Measurements from ENCODE around the gene C1orf115.
"Not testable (repeated sequence)": the region's sequence is repeated elsewhere in the genome, so short reads cannot be mapped to it uniquely, and the experiment has no call there.

Gene C1orf115

GRCh38 chr1:220702733-220703270 is 12.6 kb downstream of the C1orf115 start:
- Mint-ChIP-seq H3K9me3 (ENCODE audit: low read depth) (no peaks in the 10 kb centered on the region), H3K36me3 (no peaks in the 10 kb centered on the region), H3K4me1 (ENCODE audit: low read depth) (no peaks in the 10 kb centered on the region), H3K27me3 (no peaks in the 10 kb centered on the region), H3K4me3 (no peak overlapping the region), H3K27ac (no peak overlapping the region)

GRCh38 chr1:220703305-220703704 is 13.1 kb downstream of the C1orf115 start:
- Mint-ChIP-seq H3K27ac (no peak overlapping the region), H3K27me3 (no peaks in the 10 kb centered on the region), H3K9me3 (ENCODE audit: low read depth) (no peaks in the 10 kb centered on the region), H3K36me3 (no peaks in the 10 kb centered on the region), H3K4me1 (ENCODE audit: low read depth) (no peaks in the 10 kb centered on the region), H3K4me3 (no peak overlapping the region)

- Mint-ChIP-seq H3K27me3 (no peaks in the 10 kb centered on the region), H3K27ac (no peak overlapping the region), H3K36me3 (no peaks in the 10 kb centered on the region), H3K4me1 (ENCODE audit: low read depth) (no peaks in the 10 kb centered on the region), H3K9me3 (ENCODE audit: low read depth) (no peaks in the 10 kb centered on the region), H3K4me3 (no peak overlapping the region)
Observed at GRCh38 chr1:220705782-220706181, 15.6 kb downstream of the C1orf115 start.

GRCh38 chr1:220706480-220706879 is 16.3 kb downstream of the C1orf115 start:
- no peaks in the 10 kb centered on the region for H3K36me3 Mint-ChIP-seq
- H3K27me3 Mint-ChIP-seq: no peaks in the 10 kb centered on the region
- H3K9me3 Mint-ChIP-seq (ENCODE audit: low read depth): no peaks in the 10 kb centered on the region
- no peaks in the 10 kb centered on the region for H3K4me1 Mint-ChIP-seq (ENCODE audit: low read depth)
- no peak overlapping the region for H3K4me3 Mint-ChIP-seq
- H3K27ac Mint-ChIP-seq: no peak overlapping the region

- Mint-ChIP-seq H3K4me1 (ENCODE audit: low read depth) (no peaks in the 10 kb centered on the region), H3K4me3 (no peak overlapping the region), H3K9me3 (ENCODE audit: low read depth) (no peaks in the 10 kb centered on the region), H3K27me3 (no peaks in the 10 kb centered on the region), H3K27ac (no peak overlapping the region), H3K36me3 (no peaks in the 10 kb centered on the region)
Observed at GRCh38 chr1:220707160-220707559, 17.0 kb downstream of the C1orf115 start.

- Mint-ChIP-seq H3K4me3 (no peak overlapping the region), H3K4me1 (ENCODE audit: low read depth) (no peaks in the 10 kb centered on the region), H3K27ac (no peak overlapping the region), H3K9me3 (ENCODE audit: low read depth) (no peaks in the 10 kb centered on the region), H3K36me3 (no peaks in the 10 kb centered on the region), H3K27me3 (no peaks in the 10 kb centered on the region)
Observed at GRCh38 chr1:220708244-220708643, 18.1 kb downstream of the C1orf115 start.

GRCh38 chr1:220708936-220709801 is 19.0 kb downstream of the C1orf115 start:
- no peak overlapping the region for H3K27ac Mint-ChIP-seq
- H3K27me3 Mint-ChIP-seq: no peaks in the 10 kb centered on the region
- no peaks in the 10 kb centered on the region for H3K4me1 Mint-ChIP-seq (ENCODE audit: low read depth)
- no peaks in the 10 kb centered on the region for H3K9me3 Mint-ChIP-seq (ENCODE audit: low read depth)
- no peak overlapping the region for H3K4me3 Mint-ChIP-seq
- no peaks in the 10 kb centered on the region for H3K36me3 Mint-ChIP-seq

- Mint-ChIP-seq H3K4me1 (ENCODE audit: low read depth) (no peaks in the 10 kb centered on the region), H3K27ac (no peak overlapping the region), H3K36me3 (no peaks in the 10 kb centered on the region), H3K27me3 (no peaks in the 10 kb centered on the region), H3K4me3 (no peak overlapping the region), H3K9me3 (ENCODE audit: low read depth) (no peaks in the 10 kb centered on the region)
Observed at GRCh38 chr1:220710333-220710732, 20.2 kb downstream of the C1orf115 start.

- Mint-ChIP-seq H3K4me1 (ENCODE audit: low read depth) (no peaks in the 10 kb centered on the region), H3K27ac (no peak overlapping the region), H3K27me3 (no peaks in the 10 kb centered on the region), H3K9me3 (ENCODE audit: low read depth) (no peaks in the 10 kb centered on the region), H3K36me3 (no peaks in the 10 kb centered on the region), H3K4me3 (no peak overlapping the region)
Observed at GRCh38 chr1:220711056-220711809, 21.1 kb downstream of the C1orf115 start.

- not testable (repeated sequence) for H3K27ac Mint-ChIP-seq; H3K27me3 Mint-ChIP-seq; H3K36me3 Mint-ChIP-seq; H3K4me1 Mint-ChIP-seq (ENCODE audit: low read depth); H3K9me3 Mint-ChIP-seq (ENCODE audit: low read depth); H3K4me3 Mint-ChIP-seq
Observed at GRCh38 chr1:220715986-220716385, 25.8 kb downstream of the C1orf115 start.

GRCh38 chr1:220717800-220718640 is 27.9 kb downstream of the C1orf115 start:
- H3K27me3 Mint-ChIP-seq: peaks cover 7% of the 10 kb centered on the region
- no peaks in the 10 kb centered on the region for H3K9me3 Mint-ChIP-seq (ENCODE audit: low read depth)
- no peaks in the 10 kb centered on the region for H3K36me3 Mint-ChIP-seq
- no peak overlapping the region for H3K27ac Mint-ChIP-seq
- H3K4me3 Mint-ChIP-seq: no peak overlapping the region
- no peaks in the 10 kb centered on the region for H3K4me1 Mint-ChIP-seq (ENCODE audit: low read depth)

- H3K36me3 Mint-ChIP-seq; H3K4me3 Mint-ChIP-seq; H3K27ac Mint-ChIP-seq; H3K9me3 Mint-ChIP-seq (ENCODE audit: low read depth); H3K4me1 Mint-ChIP-seq (ENCODE audit: low read depth); H3K27me3 Mint-ChIP-seq: not testable (repeated sequence)
Observed at GRCh38 chr1:220721266-220721665, 31.1 kb downstream of the C1orf115 start.

GRCh38 chr1:220726634-220727033 is 36.5 kb downstream of the C1orf115 start:
- Mint-ChIP-seq H3K4me1 (ENCODE audit: low read depth) (no peaks in the 10 kb centered on the region), H3K4me3 (no peak overlapping the region), H3K27ac (no peak overlapping the region), H3K27me3 (no peaks in the 10 kb centered on the region), H3K36me3 (no peaks in the 10 kb centered on the region), H3K9me3 (ENCODE audit: low read depth) (no peaks in the 10 kb centered on the region)

- Mint-ChIP-seq H3K9me3 (ENCODE audit: low read depth) (no peaks in the 10 kb centered on the region), H3K4me3 (no peak overlapping the region), H3K4me1 (ENCODE audit: low read depth) (peaks cover 2% of the 10 kb centered on the region), H3K27ac (no peak overlapping the region), H3K36me3 (no peaks in the 10 kb centered on the region), H3K27me3 (no peaks in the 10 kb centered on the region)
Observed at GRCh38 chr1:220727519-220727918, 37.4 kb downstream of the C1orf115 start.

- peaks cover 7% of the 10 kb centered on the region for H3K4me1 Mint-ChIP-seq (ENCODE audit: low read depth)
- no peak overlapping the region for H3K4me3 Mint-ChIP-seq
- no peaks in the 10 kb centered on the region for H3K9me3 Mint-ChIP-seq (ENCODE audit: low read depth)
- no peak overlapping the region for H3K27ac Mint-ChIP-seq
- no peaks in the 10 kb centered on the region for H3K27me3 Mint-ChIP-seq
- no peaks in the 10 kb centered on the region for H3K36me3 Mint-ChIP-seq
Observed at GRCh38 chr1:220730486-220730885, 40.3 kb downstream of the C1orf115 start.

Data from activated naive CD8-positive, alpha-beta T cell (primary cell).